NCI-H82 (cell line): ENCODE data around the gene TH.
"Not testable (repeated sequence)": the region's sequence is repeated elsewhere in the genome, so short reads cannot be mapped to it uniquely, and the experiment has no call there.

ENCODE experiments used
- DNase-seq: peaks from one replicate; lab custom pipeline; 2025; lab: John Stamatoyannopoulos, UW

The TH gene

GRCh38 chr11:2178055-2178773, 6.6 kb upstream of the TH start:
- not testable (repeated sequence) for DNase-seq

- no peak for DNase-seq
These were observed 5.5 kb upstream of the TH start for GRCh38 chr11:2177076-2177475.

- no peak for DNase-seq
These were observed 4.8 kb upstream of the TH start for GRCh38 chr11:2176389-2176900.

DNA sequence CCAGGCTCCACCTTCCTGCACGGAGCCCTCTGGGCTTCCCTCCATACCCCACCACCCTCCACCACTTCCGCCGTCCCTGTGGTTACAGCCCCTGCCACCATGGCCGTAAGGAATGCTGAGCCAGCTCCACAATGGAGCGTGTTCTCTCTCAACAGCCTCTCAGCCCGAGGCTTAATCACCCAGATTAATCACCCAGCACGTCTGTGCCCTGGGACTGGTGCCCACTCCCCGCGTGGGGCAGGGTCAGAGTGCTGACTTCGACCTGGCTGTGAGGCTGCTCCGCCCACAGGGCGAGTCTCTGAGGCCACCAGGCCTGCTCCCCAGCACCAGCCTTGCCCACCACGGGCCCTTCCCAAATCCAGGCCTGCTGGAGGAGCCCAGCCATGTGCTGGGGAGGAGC, 4.0 kb upstream of the TH start:
- no peak for DNase-seq

DNA sequence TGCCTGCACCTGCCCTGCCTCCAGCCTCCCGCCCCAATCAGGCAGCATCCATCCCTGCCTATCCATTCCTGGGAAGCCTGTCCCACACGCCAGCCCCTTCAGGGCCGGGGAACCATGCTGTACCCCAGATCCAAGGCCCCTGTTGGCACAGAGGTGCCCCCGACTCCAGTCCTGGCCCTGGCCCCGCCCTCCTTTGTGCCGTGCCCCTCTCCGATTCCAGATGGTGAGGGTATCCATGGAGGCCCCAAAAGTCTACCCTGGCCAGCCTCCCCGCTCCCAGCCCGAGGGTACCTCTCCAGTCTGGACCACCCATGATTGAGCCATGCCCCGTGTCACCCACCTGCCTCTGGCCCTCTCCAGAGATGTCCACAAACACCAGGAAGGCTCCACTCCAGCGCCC, 2.7 kb upstream of the TH start:
- DNase-seq = no peak

- DNase-seq = no peak
These were observed 2.1 kb upstream of the TH start for GRCh38 chr11:2173761-2174160.

DNA sequence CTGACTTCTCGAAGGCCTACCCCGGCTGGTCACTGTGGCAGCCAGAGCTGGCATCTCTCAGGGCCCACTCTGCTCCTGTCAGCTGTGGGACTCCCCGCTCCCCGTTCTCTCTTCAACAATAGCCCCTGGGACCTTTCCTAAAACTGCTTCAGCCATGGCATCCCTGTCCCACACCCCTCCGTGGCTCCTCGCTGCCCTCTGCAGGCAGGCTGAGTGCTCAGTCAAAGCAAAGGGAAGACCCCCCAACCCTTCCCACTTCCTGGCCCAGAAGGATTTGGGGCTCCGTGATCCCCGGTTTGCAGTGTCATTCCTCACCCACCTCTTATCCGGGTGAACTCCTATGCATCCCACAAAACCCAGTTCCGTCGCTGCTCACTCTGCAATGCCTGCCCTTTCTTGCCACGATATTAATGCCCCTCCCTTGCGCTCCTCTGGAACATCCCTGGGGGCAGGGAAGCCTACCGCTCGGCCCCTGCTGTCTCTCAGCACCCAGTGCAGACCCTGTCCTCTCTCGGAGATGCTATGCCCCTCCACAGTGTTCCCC, 1.6 kb upstream of the TH start:
- no peak for DNase-seq

DNA sequence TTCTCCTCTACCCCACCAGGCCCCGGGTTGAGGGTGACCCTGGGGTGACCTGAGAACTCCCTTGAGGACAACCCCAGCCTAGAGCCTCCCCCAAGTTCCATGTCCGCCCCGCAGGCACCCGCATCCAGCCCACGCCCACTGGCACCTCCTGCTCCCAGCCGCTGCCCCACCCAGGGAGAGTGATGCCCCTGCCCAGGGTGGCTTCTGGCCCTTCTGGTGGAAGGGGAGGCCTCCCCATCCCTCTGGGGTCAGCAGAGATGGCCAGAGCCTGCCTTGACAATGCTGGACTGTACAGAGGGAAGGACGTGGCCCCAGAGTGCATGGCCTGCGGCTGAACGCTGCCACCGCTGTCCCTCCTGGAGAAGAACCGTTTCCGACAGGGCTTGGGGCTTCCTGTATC, 1.1 kb upstream of the TH start:
- no peak for DNase-seq

GRCh38 chr11:2169626-2170570, 1.7 kb downstream of the TH start:
- peak; percentile 22 for DNase-seq

GRCh38 chr11:2169005-2169378, 2.6 kb downstream of the TH start:
- DNase-seq = no peak

DNA sequence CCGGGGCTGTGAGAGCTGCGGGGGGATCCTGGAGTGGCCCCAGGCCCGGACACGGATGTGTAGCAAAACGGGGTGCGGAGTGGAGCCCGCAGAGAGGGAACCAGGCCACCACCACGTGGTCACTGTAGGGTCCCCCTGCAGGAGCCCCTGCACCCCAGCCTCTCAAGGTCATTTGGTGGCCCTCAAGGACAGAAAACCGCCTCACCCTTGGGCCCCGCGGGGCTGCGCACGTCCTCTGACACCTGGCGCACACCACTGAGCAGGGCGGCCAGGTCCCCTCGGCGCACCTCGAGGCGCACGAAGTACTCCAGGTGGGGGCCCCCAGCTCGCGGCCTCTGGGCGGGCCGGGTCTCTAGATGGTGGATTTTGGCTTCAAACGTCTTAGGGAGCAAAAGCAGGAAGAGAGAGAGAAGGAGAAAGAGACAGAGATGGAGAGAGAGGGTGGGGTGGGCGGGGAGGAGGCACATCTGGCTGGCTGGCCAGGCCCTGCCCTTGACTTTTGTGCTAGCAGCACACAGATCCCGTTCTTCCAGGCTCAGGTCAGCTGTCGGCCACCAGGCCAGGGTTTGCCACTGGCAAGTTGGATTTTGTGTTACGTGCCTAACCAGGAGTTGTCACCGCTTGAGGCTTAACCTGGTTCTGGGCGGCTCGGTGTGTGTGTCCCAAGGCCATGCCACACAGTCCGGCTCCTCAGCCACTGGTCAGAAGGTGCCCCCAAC, 3.2 kb downstream of the TH start:
- DNase-seq = no peak

DNA sequence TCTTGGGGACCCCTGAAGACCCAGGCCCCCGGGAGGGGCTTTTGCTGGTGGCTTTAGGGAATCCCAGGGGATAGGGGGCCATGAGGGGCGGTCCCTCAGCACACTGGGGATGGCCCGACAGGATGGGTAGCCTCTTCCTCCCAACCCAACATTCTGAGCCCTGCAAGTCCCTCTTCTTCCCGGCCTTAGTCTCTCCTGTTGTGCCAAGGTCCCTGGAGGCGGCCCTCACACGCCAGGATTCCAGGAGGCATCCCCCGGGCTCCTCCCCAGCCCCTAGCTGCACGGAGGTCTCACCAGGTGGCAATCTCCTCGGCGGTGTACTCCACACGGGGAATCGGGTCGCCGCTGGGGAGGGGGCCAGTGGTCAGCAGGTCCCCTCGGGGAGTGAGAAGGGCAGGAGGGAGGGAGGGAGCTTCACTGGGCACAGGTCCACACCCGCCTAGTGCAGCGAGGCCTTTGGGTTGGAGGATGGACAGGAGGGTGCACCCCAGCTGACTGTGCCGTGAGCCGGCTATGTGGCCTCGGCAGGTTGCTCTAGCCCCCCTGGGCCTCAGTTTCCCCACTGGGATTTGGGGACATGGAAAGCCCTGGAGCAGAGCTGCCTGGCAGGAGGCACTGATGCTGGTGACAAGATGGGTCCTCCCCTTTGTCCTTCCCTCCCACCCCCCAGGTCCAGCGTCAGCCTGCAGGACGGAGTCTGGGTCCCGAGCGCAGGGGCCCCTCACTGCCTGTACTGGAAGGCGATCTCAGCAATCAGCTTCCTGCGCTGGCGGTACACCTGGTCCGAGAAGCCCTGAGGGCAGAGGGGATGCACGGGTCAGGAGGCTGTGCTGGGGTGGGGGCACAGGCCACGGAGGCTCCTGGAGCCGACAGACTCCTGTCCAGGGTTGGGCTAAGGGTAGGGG, 4.2 kb downstream of the TH start:
- no peak for DNase-seq

DNA sequence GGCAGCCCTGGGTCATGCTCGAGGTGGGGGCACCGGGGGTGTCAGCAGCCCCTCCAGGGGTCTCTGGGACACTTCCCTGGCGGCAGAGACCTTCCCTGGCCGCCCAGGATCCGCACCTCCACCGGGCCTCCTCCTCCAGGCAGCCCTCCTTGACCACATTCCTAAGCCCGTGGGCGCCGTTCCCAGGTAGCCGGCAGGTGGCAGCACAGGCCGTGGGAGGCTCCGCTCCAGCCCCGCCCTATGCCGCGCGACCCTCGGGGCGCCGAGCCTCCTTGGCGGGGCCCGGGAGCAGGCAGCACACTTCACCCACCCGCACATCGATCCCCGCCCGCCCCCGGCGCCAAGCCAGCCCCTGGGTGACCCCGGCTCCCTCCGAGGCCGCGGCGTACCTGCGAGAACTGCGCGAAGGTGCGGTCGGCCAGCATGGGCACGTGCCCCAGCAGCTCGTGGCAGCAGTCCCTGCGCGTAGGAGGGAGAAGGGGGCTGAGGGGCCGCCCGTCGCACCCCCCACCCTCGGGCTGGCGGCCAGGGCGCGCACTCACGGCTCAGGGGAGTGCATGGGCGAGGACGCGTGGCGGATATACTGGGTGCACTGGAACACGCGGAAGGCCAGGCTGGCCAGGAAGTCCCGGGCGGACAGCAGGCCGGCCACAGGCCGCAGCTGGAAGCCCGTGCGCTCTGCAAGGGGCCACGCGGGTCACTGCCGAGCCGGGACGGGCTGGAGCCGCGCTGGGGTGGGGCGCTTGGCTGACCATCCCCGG, 5.3 kb downstream of the TH start:
- peak; percentile 34 for DNase-seq

GRCh38 chr11:2165571-2165970, 6.0 kb downstream of the TH start:
- DNase-seq = no peak

DNA sequence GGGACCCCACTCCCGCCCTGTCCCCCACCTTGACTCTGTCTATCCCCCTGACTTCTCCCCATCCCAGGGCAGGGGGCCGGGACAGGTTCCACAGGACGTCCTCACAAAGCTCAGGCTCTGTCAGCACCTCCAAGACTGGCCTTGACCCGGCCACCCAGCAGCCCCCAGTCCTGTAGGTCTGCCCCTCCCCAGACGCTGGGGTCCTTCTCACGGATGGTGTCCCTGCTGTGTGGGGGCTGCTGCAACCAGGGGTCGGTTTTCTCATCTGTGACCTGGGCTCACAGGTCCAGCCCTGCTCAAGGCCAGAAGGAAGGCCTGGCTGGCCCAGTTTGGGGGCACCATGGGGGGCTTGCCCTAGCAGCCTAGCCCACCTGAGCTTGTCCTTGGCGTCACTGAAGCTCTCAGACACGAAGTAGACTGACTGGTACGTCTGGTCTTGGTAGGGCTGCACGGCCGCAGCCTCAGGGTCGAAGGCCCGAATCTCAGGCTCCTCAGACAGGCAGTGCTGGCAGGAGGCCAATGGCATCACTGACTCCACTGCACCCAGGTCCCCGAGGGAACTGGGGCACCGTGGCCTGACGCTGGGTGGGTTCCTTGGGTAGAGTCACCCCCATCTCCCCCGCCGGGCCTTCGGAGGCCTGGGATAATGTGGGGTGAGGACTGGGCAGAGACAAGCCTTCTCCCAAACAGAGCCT, 6.6 kb downstream of the TH start:
- no peak for DNase-seq

GRCh38 chr11:2164081-2164480, 7.5 kb downstream of the TH start:
- DNase-seq = no peak

DNA sequence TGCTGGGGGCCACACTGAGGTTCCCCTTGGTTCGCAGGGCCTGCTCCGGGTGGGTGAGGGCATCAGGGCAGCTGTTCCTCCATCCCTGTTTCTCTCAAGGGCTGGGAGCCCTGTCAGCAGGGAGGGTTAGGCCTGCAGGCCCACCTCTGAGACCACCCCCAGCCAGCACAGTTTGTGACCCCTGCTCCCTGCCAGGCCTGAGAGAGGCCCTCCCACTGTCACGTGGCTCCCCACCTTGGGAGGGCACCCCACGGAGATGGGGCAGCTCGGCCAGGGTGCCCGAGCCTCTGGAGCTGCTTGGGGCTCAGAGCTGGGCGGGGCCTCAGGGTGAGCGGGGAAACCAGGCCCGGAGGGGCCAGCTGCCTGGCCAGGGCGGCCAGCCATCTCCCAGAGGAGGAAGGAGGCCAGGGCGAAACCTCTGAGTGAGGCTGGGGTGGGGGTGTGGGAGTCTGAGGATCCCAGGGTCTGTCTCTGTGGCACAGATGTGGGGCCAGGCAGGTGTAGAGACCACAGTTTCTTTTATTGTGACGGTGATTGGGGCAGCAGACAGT, 8.1 kb downstream of the TH start:
- no peak for DNase-seq

DNA sequence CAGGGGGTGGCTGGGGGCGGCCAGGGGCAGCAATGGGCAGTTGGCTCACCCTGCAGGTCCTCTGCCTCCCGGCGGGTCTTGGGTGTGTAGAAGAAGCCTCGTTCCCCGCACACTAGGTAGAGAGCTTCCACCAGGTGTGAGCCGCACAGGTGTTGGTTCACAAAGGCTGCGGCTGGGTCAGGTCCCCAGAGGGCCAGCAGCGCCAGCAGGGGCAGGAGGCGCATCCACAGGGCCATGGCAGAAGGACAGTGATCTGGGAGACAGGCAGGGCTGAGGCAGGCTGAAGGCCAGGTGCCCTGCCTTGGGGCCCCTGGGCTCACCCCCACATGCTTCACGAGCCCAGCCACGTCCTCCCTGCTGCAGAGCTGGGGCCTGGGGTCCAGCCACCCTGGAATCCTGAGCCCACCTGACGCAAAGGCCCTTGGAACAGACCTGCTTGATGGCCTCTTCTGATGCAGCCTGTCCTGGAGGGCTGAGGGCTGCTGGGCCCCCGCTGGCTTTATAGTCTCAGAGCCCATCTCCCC, 10.8 kb downstream of the TH start, which contains the start of gene INS:
Gene INS, minus strand, starts transcription at position 474 of the 524 bp plus-strand sequence. Its CDS starts 238 bp downstream, at position 236.
- DNase-seq = no peak
